ENCODE measurements around the gene FNBP1. TPM values are rescaled to one million over a fixed set of nuclear protein-coding genes. Genes with fewer than 3 reads are reported as not detected.

FNBP1 gene
- total and polyA plus RNA-seq, 2 of the 13 experiments (the other 11 are each of a cell fraction or from before 2014, with no cell fraction given), result 5.4 to 19.5 TPM

DNA sequence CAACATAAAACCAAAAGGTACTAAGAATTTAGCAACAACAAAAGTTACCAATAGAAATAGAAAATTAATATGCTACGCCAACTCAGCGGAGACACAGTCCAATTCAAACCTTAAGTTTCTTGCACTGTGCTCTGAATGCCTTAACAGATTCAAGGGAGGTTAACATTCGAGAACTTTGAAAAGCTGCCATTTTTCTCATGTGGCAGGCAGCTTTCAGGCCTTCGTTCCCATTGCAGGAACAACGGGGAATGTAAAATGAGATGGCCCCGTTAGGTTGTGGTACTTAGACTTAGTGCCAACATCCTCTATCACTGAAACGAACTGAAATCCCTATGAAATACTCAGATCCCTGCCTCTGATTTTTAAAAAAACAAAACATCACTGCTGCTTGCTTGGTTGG is 22.4 kb downstream of the FNBP1 start:
- DNase-seq (ENCODE audit: low spot score), result no peak
- no TSS peak for BruUV-seq (replicated peaks)

More for the DNA sequence above, 22.4 kb downstream of the FNBP1 start:
- H3K9ac ChIP-seq (ENCODE audit: insufficient read depth, low read depth, low read length), result no peak overlapping the region
- TF ChIP-seq MED8 (CRISPR knock-in tag; IDR thresholded peaks at IDR 0.05; ENCODE audit: insufficient replicate concordance), result no peak
- no peak for TF ChIP-seq ZNF468 (CRISPR knock-in tag; IDR thresholded peaks at IDR 0.05)
- no peak for TF ChIP-seq ZNF557 (CRISPR knock-in tag; IDR thresholded peaks at IDR 0.05)
- TF ChIP-seq BRD4 (CRISPR knock-in tag; IDR thresholded peaks at IDR 0.05), result no peak
- no peak for TF ChIP-seq ATAD3A (CRISPR knock-in tag; IDR thresholded peaks at IDR 0.05)
- TF ChIP-seq, protein P1, sequence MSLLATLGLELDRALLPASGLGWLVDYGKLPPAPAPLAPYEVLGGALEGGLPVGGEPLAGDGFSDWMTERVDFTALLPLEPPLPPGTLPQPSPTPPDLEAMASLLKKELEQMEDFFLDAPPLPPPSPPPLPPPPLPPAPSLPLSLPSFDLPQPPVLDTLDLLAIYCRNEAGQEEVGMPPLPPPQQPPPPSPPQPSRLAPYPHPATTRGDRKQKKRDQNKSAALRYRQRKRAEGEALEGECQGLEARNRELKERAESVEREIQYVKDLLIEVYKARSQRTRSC (CRISPR knock-in tag; IDR thresholded peaks at IDR 0.05; ENCODE audit: low read depth), result no peak
- TF ChIP-seq, protein P2, sequence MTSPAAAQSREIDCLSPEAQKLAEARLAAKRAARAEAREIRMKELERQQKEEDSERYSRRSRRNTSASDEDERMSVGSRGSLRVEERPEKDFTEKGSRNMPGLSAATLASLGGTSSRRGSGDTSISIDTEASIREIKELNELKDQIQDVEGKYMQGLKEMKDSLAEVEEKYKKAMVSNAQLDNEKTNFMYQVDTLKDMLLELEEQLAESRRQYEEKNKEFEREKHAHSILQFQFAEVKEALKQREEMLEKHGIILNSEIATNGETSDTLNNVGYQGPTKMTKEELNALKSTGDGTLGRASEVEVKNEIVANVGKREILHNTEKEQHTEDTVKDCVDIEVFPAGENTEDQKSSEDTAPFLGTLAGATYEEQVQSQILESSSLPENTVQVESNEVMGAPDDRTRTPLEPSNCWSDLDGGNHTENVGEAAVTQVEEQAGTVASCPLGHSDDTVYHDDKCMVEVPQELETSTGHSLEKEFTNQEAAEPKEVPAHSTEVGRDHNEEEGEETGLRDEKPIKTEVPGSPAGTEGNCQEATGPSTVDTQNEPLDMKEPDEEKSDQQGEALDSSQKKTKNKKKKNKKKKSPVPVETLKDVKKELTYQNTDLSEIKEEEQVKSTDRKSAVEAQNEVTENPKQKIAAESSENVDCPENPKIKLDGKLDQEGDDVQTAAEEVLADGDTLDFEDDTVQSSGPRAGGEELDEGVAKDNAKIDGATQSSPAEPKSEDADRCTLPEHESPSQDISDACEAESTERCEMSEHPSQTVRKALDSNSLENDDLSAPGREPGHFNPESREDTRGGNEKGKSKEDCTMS (CRISPR knock-in tag; conservative IDR thresholded peaks at IDR 0.05), result no peak
- TF ChIP-seq RFX5 (IDR thresholded peaks at IDR 0.05; ENCODE audit: low read depth, low read length), result no peak
- TF ChIP-seq NFE2 (CRISPR knock-in tag; IDR thresholded peaks at IDR 0.05), result no peak
- no peak for TF ChIP-seq ZSCAN31 (CRISPR knock-in tag; IDR thresholded peaks at IDR 0.05; ENCODE audit: low read depth)
- no peak for TF ChIP-seq ZNF292 (CRISPR knock-in tag; IDR thresholded peaks at IDR 0.05; ENCODE audit: borderline replicate concordance, low read depth)
- no peak for TF ChIP-seq ZNF773 (CRISPR knock-in tag; IDR thresholded peaks at IDR 0.05; ENCODE audit: borderline replicate concordance)
- TF ChIP-seq RELA (CRISPR knock-in tag; IDR thresholded peaks at IDR 0.05), result no peak
- no peak for TF ChIP-seq GABPB1 (CRISPR knock-in tag; IDR thresholded peaks at IDR 0.05)
- TF ChIP-seq KLF11 (CRISPR knock-in tag; IDR thresholded peaks at IDR 0.05), result no peak
- no peak for TF ChIP-seq RBM39 (IDR thresholded peaks at IDR 0.05; ENCODE audit: low read depth, low read length, poor library complexity, severe bottlenecking)
- TF ChIP-seq, protein P3, sequence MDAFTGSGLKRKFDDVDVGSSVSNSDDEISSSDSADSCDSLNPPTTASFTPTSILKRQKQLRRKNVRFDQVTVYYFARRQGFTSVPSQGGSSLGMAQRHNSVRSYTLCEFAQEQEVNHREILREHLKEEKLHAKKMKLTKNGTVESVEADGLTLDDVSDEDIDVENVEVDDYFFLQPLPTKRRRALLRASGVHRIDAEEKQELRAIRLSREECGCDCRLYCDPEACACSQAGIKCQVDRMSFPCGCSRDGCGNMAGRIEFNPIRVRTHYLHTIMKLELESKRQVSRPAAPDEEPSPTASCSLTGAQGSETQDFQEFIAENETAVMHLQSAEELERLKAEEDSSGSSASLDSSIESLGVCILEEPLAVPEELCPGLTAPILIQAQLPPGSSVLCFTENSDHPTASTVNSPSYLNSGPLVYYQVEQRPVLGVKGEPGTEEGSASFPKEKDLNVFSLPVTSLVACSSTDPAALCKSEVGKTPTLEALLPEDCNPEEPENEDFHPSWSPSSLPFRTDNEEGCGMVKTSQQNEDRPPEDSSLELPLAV (CRISPR knock-in tag; conservative IDR thresholded peaks at IDR 0.05; ENCODE audit: low read depth), result no peak
- TF ChIP-seq, protein P4, sequence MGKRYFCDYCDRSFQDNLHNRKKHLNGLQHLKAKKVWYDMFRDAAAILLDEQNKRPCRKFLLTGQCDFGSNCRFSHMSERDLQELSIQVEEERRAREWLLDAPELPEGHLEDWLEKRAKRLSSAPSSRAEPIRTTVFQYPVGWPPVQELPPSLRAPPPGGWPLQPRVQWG (CRISPR knock-in tag; IDR thresholded peaks at IDR 0.05; ENCODE audit: borderline replicate concordance, low read depth), result no peak
- H3K4me2 ChIP-seq (ENCODE audit: low read depth, low read length), result no peak overlapping the region
- whole genome bisulfite sequencing (ENCODE audit: low lambda C conversion rate), result 82% methylated on average over 7 of the region's 7 CpGs
- no peak overlapping the region for H3K27ac ChIP-seq (ENCODE audit: extremely low read length, insufficient read depth, low read length)
- no peak overlapping the region for H2AFZ ChIP-seq (ENCODE audit: low read length)
- CTCF ChIA-PET (ENCODE audit: low intra/inter-chr PET ratio, low total read pairs), result no interaction called here
- no peak overlapping the region for H3K4me3 ChIP-seq (replicated peaks in 1 of 3; ENCODE audit: insufficient read depth in 1 of 3, low read depth in 2 of 3, low read length in 3 of 3)
- H3K4me1 ChIP-seq (ENCODE audit: insufficient read depth, low read length), result peaks cover 23% of the 10 kb centered on the region
- intact Hi-C loops (cut with micrococcal nuclease; ENCODE audit: unreplicated experiment), result no loop called here
- ATAC-seq, result no peak
- POLR2A ChIA-PET, result no interaction called here
- H3K36me3 ChIP-seq (replicated peaks in 1 of 2; ENCODE audit: control insufficient read depth in 1 of 2, insufficient read depth in 2 of 2, low read length in 2 of 2), result no peaks in the 10 kb centered on the region
- in situ Hi-C loops (cut with HindIII; ENCODE audit: extremely low pct_ligation_motif_present, low pct_unique_long_range_greater_than_20kb), result no loop called here
- no peaks in the 10 kb centered on the region for H3K27me3 ChIP-seq (ENCODE audit: control insufficient read depth in 1 of 2, insufficient read depth in 2 of 2, low read length in 2 of 2)
- no peaks in the 10 kb centered on the region for H4K20me1 ChIP-seq (ENCODE audit: insufficient read depth, low read length)
- H3K9me3 ChIP-seq (ENCODE audit: low read length), result peaks cover 3% of the 10 kb centered on the region; the same call in 1 of the 2 replicates
- peaks cover 13% of the 10 kb centered on the region for H3K79me2 ChIP-seq (ENCODE audit: insufficient read depth, low read length)
- FAIRE-seq, result no peak
